ENCODE data around the gene SLAIN1.

DNA sequence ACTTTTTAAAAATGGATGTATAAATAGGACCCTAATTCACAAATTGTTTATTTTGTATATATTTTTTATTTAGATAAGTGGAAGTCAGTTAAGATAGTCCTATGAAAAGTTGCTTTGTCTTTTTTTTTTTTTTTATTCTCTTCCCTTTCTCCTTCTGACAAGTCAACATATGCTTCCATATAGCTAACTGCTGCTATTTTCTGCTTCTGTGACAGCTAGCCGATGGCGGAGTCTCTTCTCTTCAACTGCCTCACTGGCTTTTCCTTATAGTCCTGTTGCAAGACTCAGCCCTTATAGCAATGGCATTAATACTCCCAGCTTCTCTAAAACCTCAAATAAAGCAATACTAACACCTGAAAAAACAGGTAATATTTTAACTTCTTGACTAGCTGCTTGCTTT is 45.3 kb downstream of the SLAIN1 start:
- no peak for TF ChIP-seq CTCF (IDR thresholded peaks at IDR 0.05)
- no peak for TF ChIP-seq EP300 (IDR thresholded peaks at IDR 0.05; ENCODE audit: low read depth)
- no peak for TF ChIP-seq POLR2AphosphoS5 (IDR thresholded peaks at IDR 0.05)

Measured in transverse colon (tissue), 4 donors.